ENCODE results near the gene GATB. TPM values are rescaled to one million over a fixed set of nuclear protein-coding genes. Genes with fewer than 3 reads are reported as not detected.
A peak's percentile ranks its signal among the peaks of the same experiment; 100 is the strongest.

GATB gene
- total RNA-seq, 1 experiment from 2014 or later: 21.2 TPM

GRCh38 chr4:151810476-151810875 lies 49.7 kb upstream of the GATB start:
- Histone ChIP-seq H2BK15ac (ENCODE audit: low read depth, low read length) (no peak overlapping the region; the same call in 1 of the 2 replicates), H2BK20ac (ENCODE audit: low read depth, low read length, poor library complexity, severe bottlenecking) (no peak overlapping the region), H3K23me2 (ENCODE audit: insufficient read length, low read depth, low read length, poor library complexity, severe bottlenecking) (no peaks in the 10 kb centered on the region), H2AFZ (ENCODE audit: low read length) (no peak overlapping the region), H3K4me2 (ENCODE audit: insufficient read depth, insufficient read length, low read length) (no peak overlapping the region), H3K18ac (ENCODE audit: insufficient read length, low read depth, low read length) (no peak overlapping the region), H3K14ac (ENCODE audit: insufficient read depth, low read length) (no peak overlapping the region), H3K79me1 (ENCODE audit: insufficient read depth, low read depth, low read length, poor library complexity, severe bottlenecking) (no peaks in the 10 kb centered on the region), H3K4me1 (ENCODE audit: insufficient read depth, low read length) (peaks cover 13% of the 10 kb centered on the region; the same call in 1 of the 2 replicates), H2BK12ac (ENCODE audit: insufficient read length, low read depth, low read length) (peak overlapping the region; percentile 29), H3K27me3 (ENCODE audit: insufficient read depth, low read length) (no peaks in the 10 kb centered on the region), H4K5ac (ENCODE audit: insufficient read length, low read depth, low read length) (peak overlapping the region; percentile 54), H4K20me1 (ENCODE audit: control insufficient read depth, insufficient read depth, insufficient read length) (no peaks in the 10 kb centered on the region), H2BK5ac (ENCODE audit: insufficient read length, low read length) (no peak overlapping the region), H3K56ac (ENCODE audit: insufficient read length, low read depth, low read length) (peak overlapping the region; percentile 66), H3K79me2 (ENCODE audit: insufficient read depth, low read length) (no peaks in the 10 kb centered on the region), H3K23ac (ENCODE audit: insufficient read length, low read depth, low read length) (no peak overlapping the region), H3K9ac (ENCODE audit: extremely low read depth, insufficient read length, low read length) (no peak overlapping the region), H3K4ac (ENCODE audit: low read depth, low read length) (no peak overlapping the region), H2BK120ac (ENCODE audit: low read depth, low read length, poor library complexity, severe bottlenecking) (no peak overlapping the region), H3K27ac (ENCODE audit: insufficient read length, low read depth, low read length) (peak overlapping the region; percentile 53), H3K9me3 (ENCODE audit: control insufficient read depth, low read depth, low read length) (peaks cover 6% of the 10 kb centered on the region), H4K91ac (ENCODE audit: insufficient read length, low read depth, low read length) (peak overlapping the region; percentile 62), H2AK5ac (ENCODE audit: insufficient read length, low read length) (peak overlapping the region; percentile 91), H4K8ac (replicated peaks; ENCODE audit: insufficient read length, low read depth, low read length) (no peak overlapping the region), H3T11ph (ENCODE audit: low read length) (no peak overlapping the region)
- H3K36me3 Mint-ChIP-seq (ENCODE audit: insufficient read depth in 1 of 3, low read depth in 3 of 3): peaks cover 0 to 7% (median 5%) of the 10 kb centered on the region in 3 experiments; a peak in 3 of 7 replicates
- peak overlapping the region in 2 of 3 experiments; percentile 24 to 78; a peak in 4 of 7 replicates for H3K27ac Mint-ChIP-seq
- no peaks in the 10 kb centered on the region; the same call in 1 of the 2 replicates for H3K27me3 Mint-ChIP-seq (ENCODE audit: low read depth)
- no peak for DNase-seq
- no peak for TF ChIP-seq CTCF (conservative IDR thresholded peaks at IDR 0.05)
- WGBS (ENCODE audit: extremely low coverage, insufficient read length, low lambda C conversion rate): no CpG with 5 or more reads among the region's 4 CpGs
- H3K4me1 Mint-ChIP-seq: peaks cover 37 to 51% of the 10 kb centered on the region in 2 experiments
- peak overlapping the region in 1 of 2 experiments; percentile 14; a peak in 1 of 5 replicates for H3K4me3 Mint-ChIP-seq
- H3K9me3 Mint-ChIP-seq: peaks cover 0 to 3% of the 10 kb centered on the region in 2 experiments; a peak in 2 of 5 replicates

Data from H9 (cell line).